ENCODE results near the gene ACTN4.
A peak's percentile ranks its signal among the peaks of the same experiment; 100 is the strongest.
"Not testable (repeated sequence)": the region's sequence is repeated elsewhere in the genome, so short reads cannot be mapped to it uniquely, and the experiment has no call there.

Gene ACTN4

DNA sequence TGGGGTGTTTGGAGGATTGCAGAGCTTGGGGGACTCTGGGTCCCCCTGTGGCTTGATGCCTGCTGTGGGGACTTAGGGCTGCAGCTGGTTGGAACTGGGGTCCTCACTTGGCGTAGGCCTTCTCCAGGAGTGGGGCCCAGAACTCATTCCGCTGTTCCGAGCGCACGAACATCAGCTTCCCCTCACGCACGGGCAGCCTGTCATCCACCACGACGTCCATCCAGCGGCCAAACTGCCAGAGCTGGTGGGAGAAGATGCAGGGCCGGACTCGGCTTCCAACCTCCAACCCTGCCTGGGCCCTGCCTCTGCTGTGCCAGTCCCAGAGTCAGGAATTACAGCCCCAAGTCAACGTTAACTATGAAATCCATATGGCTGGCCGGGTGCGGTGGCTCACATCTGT lies 94.2 kb downstream of the ACTN4 start:
- DNase-seq: no peak

DNA sequence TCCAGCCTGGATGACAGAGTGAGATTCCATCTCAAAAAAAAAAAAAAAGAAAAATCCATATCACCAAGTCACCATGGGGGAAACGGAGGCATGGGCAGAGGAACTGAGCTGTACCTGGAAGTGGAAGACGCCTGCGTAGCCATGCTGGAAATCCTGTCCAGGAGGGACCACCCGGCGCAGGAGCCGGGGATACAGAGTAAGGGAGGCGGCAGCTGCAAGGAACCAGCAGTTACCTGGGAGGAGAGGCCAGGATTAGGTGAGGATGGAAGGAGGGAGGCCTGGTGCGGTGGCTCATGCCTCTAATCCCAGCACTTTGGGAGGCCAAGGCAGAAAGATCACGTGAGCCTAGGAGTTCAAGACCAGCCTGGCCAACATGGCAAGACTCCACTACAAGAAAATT lies 94.8 kb downstream of the ACTN4 start:
- DNase-seq: no peak

DNA sequence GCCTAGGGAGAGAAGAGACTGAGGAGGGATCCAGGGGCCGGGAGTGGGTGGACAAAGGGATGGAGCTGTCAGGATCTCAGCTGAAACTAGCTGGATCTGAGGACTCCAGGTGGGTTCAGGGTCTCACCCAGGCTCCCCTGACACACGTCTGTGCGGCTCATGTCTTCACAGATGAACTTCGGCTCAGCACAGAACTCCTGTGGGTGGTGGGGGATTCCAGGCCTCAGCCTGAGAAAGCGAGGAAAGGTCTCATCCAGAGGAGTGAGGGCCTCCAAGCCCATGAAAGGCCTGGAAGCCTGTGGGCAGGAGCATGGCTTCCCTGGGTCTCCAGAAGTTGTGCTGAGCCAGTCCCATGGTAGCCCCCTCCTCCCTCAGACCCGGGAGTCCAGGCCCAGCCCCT lies 95.5 kb downstream of the ACTN4 start:
- no peak for DNase-seq

DNA sequence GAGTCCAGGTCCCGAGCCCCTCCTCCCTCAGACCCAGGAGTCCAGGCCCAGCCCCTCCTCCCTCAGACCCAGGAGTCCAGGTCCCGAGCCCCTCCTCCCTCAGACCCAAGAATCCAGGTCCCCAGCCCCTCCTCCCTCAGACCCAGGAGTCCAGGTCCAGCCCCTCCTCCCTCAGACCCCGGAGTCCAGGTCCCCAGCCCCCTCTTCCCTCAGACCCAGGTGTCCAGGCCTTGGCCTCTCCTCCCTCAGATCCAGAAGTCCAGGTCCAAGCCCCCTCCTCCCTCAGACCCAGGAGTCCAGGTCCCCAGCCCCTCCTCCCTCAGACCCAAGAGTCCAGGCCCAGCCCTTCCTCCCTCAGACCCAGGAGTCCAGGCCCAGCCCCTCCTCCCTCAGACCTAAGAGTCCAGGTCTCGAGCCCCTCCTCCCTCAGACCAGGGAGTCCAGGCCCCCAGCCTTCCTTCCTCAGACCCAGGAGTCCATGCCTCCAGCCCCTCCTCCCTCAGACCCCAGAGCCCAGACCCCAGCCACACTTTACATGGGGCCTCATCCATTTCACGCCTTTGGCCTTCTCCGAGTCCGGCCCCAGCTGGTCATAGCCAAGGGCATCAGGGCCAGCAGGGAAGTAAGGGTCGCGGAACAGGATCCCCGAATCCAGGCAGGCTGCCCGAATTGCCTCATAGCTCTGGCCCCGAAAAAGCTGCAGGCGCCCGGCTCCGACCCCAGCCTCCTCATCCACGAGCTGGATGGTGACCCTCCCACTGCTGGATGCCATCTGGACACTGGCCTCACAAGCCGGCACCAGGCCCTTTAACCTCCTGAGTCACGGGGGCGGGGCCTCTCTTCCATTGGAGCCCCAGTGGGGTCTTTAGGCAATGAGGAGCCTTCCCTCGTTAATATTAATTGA lies 96.2 kb downstream of the ACTN4 start:
- DNase-seq: no peak

DNA sequence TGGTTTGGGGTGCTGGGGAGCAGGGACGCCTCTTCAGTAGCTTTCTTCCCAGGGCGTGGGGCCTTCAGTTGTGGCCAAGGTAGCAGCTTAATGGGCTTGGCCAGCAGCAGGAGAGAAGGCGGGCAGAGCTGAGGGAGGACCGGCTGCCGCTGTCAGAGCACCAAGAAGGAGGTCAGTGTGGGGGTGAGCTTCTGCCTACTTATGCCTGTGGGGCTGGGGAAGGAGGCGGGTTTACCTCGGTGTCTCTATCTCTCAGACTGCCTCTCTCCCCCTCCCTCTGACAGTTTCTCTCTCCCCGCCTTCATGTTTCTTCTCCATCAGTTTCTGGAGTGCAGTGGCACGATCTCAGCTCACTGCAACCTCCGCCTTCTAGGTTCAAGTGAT lies 96.8 kb downstream of the ACTN4 start, which contains the start of gene CAPN12:
CAPN12 (minus strand) TSS at position 177 of the 384 bp plus-strand sequence. CDS start 309 bp downstream, outside the sequence.
- DNase-seq: no peak

DNA sequence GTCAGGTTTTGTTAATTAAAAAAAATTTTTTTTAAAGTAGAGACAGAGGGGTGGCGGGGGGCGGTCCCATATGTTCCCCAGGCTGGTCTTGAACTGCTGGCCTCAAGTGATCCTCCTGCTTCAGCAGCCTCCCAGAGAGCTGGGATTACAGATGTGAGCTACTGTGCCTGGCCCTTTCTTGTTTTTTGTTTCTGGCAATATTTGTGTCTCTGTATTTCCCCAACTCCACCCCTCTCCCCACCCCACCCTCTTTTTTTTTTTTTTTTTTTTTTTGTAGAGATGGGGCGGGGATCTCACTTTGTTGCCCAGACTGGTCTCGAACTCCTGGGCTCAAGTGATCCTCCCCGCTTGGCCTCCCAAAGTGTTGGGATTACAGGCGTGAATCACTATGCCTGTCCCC lies 97.4 kb downstream of the ACTN4 start:
- no peak for DNase-seq

DNA sequence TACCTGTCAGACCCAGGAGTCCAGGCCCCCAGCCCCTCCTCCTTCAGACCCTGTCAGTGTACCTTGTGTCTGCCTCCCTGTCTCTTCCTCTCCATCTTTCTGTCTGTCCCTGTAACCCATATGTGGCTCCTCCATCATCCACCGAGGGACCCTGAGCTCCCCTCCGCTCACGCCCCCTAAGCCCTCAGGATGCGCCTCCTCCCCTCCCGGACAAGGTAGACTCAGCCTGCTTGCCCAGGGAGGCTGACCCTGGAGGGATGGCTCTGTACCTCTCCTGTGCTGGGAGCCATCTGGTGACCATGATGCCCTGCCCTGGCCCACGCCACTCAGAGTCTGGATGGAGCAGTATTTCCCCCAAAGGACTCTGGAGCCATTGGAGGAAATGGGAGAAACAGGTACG lies 97.9 kb downstream of the ACTN4 start:
- DNase-seq: no peak

DNA sequence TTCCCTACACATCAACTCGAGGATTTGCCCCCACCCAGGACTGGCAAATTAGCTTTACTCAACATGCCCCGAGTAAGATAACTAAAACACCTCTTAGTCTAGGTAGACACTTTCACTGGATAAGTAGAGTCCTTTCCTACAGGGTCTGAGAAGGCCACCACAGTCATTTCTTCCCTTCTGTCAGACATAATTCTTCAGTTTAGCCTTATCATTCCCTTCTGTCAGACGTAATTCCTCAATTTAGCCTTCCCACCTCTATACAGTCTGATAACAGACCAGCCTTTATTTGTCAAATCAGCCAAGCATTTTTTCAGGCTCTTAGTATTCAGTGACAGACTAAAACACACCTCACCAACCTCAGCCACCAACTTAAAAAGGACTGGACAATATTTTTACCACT lies 106.3 kb downstream of the ACTN4 start:
- DNase-seq: not testable (repeated sequence)

DNA sequence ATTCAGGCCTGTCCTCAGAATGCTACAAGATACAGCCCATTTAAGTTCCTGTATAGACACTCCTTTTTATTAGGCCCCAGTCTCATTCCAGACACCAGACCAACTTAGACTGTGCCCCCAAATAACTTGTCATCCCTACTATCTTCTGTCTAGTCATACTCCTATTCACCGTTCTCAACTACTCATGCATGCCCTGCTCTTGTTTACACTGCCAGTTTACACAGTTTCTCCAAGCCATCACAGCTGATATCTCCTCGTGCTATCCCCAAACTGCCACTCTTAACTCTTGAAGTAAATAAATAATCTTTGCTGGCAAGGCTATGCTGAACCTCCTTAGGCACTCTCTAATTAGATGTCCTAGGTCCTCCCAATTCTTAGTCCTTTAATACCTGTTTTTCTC lies 106.7 kb downstream of the ACTN4 start:
- DNase-seq: not testable (repeated sequence)

DNA sequence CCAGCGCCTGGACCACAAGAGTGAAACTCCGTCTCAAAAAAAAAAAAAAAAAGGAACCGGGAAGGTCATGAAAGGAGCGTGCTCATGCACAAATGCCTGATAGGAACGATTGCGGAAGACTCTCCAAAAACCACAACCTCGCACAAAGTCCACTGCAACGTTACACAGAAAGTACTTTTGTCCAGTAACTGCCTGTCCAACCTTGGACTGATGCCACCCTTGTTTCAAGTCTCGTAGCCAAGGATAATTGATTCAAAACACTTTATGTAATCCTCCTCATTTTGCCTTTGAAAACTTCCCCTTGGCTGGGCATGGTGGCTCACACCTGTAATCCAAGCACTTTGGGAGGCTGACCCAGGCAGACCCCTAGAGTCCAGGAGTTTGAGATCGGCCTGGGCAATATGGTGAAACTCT lies 112.1 kb downstream of the ACTN4 start:
- DNase-seq: no peak

DNA sequence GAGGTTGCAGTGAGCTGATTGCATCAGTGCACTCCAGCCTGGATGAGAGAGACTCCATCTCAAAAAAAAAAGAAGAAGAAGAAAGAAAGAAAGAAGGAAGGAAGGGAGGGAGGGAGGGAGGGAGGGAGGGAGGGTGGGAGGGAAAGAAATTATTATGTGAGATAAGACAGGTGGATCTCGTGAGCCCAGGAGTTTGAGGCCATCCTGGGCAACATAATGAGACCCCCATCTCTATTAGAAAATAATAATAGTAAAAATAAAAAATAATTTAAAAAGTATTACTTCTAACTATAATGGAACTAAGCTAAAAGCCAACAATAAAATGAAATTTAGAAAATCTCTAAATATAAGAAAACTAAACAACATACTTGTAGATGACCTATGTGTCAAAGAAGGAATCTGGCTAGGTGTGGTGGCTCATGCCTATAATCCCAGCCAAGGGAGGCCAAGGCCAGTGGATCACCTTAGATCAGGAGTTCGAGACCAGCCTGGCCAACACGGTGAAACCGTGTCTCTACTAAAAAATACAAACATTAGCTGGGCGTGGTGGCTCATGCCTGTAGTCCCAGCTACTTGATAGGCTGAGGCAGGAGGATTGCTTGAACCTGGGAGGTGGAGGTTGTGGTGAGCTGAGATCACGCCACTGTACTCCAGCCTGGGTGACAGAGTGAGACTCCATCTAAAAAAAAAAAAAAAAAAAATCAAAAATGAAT lies 113.5 kb downstream of the ACTN4 start:
- DNase-seq: not testable (repeated sequence)

DNA sequence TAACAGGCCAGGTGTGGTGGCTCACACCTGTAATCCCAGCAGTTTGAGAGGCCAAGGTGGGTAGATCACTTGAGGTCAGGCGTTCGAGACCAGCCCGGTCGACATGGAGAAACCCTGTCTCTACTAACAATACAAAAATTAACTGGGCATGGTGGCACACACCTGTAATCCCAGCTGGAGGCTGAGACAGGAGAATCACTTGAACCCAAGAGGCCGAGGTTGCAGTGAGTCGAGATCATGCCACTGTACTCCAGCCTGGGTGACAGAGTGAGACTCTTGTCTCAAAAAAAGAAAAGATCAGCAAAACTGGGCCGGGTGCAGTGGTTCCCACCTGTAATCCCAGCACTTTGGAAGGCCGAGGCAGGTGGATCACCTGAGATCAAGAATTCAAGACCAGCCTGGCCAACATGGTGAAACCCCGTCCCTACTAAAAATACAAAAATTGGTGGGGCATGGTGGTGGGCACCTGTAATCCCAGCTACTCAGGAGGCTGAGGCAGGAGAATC lies 114.5 kb downstream of the ACTN4 start:
- not testable (repeated sequence) for DNase-seq

DNA sequence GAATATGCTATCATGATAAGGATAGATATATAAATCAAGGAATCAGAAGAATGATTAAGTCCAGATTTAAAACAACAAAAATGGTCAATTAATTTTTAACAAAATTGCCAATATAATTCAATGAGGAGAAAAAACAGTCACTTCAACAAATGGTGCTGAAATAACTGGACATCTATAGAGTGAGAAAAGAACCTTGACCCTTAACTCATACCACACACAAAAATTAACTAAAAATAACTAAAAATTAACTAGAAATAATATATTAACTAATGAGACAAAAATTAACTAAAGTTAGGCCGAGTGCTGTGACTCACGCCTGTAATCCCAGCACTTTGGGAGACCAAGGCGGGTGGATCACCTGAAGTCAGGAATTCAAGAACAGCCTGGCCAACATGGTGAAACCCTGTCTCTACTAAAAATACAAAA lies 116.4 kb downstream of the ACTN4 start:
- DNase-seq: no peak

DNA sequence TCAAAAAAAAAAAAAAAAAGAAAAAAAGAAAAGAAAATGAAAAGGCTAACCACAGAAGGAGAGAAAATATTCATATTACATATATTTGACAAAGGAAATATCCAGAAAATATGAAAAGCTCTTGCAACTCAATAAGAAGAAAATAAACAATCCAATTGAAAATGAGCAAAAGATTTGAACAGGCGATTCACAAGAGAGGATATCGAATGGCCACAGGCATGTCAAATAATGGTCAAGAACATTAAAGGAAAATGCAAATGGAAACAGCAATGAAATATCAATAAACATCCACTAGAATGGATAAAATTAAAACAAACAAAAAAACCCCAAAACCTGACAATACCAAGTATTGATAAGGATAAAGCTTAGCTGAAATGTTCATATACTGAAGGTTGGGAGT lies 117.8 kb downstream of the ACTN4 start:
- DNase-seq: no peak

DNA sequence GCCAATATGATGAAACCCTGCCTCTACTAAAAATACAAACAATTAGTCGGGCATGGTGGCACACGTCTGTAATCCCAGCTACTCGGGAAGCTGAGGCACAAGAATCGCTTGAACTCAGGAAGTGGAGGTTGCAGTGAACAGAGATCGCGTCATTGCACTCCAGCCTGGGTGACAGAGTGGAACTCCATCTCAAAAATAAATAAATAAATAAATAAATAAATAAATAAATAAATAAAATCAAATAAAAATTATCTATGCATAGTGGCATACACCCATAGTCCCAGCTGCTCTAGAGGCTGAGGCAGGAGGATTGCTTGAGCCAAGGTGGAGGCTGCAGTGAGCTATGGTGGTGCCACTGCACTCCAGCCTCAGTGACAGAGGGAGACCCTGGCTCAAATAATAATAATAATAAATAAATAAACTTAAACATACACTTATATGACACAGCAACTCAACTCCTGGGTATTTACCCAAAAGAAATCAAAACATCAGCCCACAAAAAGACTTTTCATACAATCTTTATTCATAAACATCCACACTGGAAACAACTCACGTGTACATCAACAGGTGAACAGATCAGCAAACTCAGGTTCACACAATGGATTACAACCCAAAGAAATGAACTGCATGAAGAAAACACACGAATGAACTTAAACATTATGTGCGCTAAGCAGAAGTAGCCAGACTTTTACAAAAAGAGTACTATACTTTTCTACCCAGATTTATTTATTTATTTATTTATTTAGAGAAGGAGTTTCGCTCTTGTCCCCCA lies 119.0 kb downstream of the ACTN4 start:
- no peak for DNase-seq

DNA sequence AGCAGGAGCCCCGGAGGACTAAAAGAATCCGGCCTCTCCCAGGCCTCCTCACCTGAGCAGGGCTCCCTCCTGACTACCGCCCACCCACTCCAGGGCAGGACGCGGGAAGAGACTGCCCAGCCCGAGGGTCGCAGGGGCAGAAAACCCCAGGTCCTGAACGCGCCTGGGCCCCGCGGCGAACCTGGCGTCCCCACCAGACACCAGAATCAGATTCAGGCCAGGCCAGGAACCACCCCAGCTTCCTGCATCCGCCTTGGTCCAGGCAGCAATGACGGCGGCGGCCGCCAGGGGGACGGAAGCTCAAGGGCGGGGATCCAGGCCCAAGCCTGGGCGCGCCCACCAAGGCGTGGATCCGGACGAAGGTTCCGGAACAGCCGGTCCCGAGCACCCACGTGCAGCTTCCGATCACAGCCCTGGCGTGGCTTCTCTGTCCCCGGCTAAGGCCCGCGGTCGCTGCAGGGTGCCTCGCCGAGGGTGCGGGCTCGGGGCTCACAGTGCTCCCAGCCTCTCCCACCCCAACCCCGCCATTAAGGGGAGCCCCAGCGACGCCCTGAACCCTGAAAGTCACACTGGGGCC lies 122.3 kb downstream of the ACTN4 start:
- peak; percentile 82 to 92 for DNase-seq

DNA sequence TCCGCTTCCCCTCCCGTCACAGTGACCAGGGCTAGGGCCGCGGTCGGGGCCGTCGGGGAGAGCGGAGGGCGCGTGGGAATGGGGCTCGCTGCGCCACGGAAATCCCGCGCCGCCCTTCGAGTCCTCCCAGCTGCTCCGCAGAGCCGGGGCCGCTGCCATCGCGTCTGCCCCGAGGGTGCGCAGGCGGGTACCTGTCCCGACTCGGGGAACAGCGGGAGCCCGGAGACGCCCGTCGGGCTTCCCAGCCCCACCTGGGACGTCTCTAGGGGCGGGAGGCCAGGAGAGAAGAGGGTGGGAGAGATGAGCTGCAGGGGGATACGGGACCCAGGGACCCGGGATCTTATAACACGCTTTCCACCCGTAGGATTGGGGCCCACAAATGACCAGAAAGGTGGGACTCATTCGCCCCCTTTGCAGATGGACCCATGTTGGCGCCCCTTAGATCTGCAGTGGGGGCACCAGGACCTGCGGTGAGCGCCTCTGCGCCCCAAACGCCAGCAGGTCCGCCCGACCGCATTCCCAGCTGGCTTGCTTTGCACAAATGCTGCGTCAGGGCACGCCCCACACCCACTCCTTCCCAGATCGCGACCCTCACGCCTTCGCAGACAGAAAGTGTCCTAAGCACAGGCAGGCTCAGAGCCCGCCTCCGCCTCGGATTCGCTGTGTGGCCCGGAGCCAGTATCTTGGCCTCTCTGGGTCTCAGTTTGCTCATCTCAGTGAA lies 122.9 kb downstream of the ACTN4 start:
- DNase-seq: peak in 1 of 2 donors; percentile 5

DNA sequence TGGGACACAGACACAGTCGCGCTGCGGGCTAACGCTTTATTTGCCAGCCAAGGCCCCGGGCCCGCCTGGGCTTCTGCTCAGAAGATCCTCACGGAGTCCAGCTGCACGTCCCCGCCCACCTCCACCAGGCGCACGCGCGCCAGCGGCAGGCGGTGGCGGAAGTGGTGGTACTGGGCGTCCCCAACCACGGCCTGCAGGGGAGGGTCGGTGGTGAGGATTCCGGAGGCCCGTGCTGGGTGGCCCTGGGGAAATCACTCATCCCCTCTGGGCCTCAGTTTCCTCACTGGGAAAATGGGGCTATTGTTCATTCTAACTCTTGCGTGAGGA lies 123.5 kb downstream of the ACTN4 start:
- not testable (repeated sequence) for DNase-seq

DNA sequence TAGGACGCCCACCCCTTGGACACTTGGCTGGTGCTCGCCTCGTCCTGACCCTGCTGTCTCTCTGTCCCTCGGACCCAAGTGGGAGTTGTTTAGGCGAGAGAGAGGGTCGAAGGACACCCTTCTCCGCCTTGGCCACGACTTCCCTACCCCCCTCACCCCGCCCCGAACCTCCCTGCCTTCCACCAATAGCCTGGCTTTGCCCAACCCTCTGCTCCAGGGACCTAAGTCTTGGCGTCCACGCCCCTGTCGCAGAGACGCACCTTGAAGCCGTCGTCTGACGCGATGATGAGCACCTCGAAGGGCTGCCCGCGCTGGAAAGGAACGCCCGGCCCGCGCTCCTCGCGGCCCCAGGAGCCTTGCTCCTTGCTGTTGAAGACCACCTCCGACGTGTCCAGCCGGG lies 124.1 kb downstream of the ACTN4 start:
- DNase-seq: not testable (repeated sequence)

DNA sequence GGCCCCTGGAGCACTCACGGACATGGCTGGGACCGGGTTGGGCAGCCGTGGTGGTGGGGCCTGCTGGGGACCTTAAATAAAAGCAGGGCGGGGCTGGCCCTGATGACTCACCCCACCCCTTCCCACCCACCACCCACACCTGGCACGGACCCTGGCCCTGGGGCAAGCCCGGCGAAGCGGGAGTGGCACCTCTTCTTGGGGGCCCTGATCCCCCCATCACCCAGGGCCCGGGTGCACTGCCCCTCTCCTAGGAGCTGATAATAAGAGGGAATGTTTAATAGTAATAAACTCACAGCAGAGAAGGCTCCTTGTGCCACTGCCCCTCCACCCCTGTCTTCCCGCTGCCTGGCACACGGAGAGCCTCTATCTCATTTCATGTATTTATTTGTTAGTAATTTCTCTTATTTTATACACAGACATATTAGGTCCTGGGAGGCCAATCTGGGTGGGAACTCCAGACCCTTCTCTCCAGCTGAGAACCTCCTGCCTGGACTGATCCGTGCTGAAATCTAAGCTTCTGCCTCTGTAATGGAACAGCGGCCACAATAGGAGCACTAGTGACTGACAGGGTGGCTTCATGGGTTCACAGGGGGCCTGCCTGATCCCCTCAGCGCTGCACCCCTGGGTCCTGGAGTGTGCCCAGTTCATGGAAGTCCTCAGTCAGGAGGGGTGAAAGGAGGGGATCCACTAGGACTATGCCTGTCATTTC lies 126.2 kb downstream of the ACTN4 start, which contains the start of gene LGALS7:
LGALS7 (minus strand) TSS at position 49 of the 709 bp plus-strand sequence; CDS start at position 24, 25 bp downstream.
- DNase-seq: no peak
